ENCODE results near the gene KRTAP10-1.
"Not testable (repeated sequence)": the region's sequence is repeated elsewhere in the genome, so short reads cannot be mapped to it uniquely, and the experiment has no call there.

KRTAP10-1 gene

GRCh38 chr21:44539991-44540666, at the start of gene KRTAP10-1:
TSS of gene KRTAP10-1 (minus strand) at chr21:44540195. CDS start at chr21:44540150, 45 bp downstream.
- H3K36me3 ChIP-seq (ENCODE audit: control insufficient read depth in 2 of 2, insufficient read depth in 2 of 2, low read length in 2 of 2) = no peaks in the 10 kb centered on the region
- no peak within 1 kb of the TSS for H3K4me3 ChIP-seq (ENCODE audit: low read length in 2 of 2)
- no peak within 1 kb of the TSS for H3K9ac ChIP-seq (ENCODE audit: low read length in 2 of 2)
- H3K27me3 ChIP-seq (ENCODE audit: control insufficient read depth in 1 of 2, insufficient read depth in 2 of 2, low read length in 2 of 2) = peaks cover 0 to 2% of the 10 kb centered on the region in 2 donors
- H3K4me1 ChIP-seq (ENCODE audit: control insufficient read depth, insufficient read depth, low read length) = no peaks in the 10 kb centered on the region
- H3K9me3 ChIP-seq (ENCODE audit: control insufficient read depth in 2 of 2, low read length in 2 of 2) = peaks cover 0 to 9% of the 10 kb centered on the region in 2 donors
- H3K27ac ChIP-seq (ENCODE audit: low read length) = no peak within 1 kb of the TSS

- Histone ChIP-seq H3K4me1 (ENCODE audit: control insufficient read depth, insufficient read depth, low read length) (no peaks in the 10 kb centered on the region), H3K4me3 (ENCODE audit: low read length in 2 of 2) (no peak overlapping the region), H3K9ac (ENCODE audit: low read length in 2 of 2) (no peak overlapping the region), H3K9me3 (ENCODE audit: control insufficient read depth in 2 of 2, low read length in 2 of 2) (peaks cover 0 to 3% of the 10 kb centered on the region in 2 donors), H3K36me3 (ENCODE audit: control insufficient read depth in 2 of 2, insufficient read depth in 2 of 2, low read length in 2 of 2) (no peaks in the 10 kb centered on the region), H3K27me3 (ENCODE audit: control insufficient read depth in 1 of 2, insufficient read depth in 2 of 2, low read length in 2 of 2) (peaks cover 16 to 19% of the 10 kb centered on the region in 2 donors), H3K27ac (ENCODE audit: low read length) (no peak overlapping the region)
These were observed 49.1 kb upstream of the KRTAP10-1 start for GRCh38 chr21:44589094-44589493.

- Histone ChIP-seq H3K4me3 (ENCODE audit: low read length in 2 of 2) (no peak overlapping the region), H3K9ac (ENCODE audit: low read length in 2 of 2) (no peak overlapping the region), H3K36me3 (ENCODE audit: control insufficient read depth in 2 of 2, insufficient read depth in 2 of 2, low read length in 2 of 2) (no peaks in the 10 kb centered on the region), H3K4me1 (ENCODE audit: control insufficient read depth, insufficient read depth, low read length) (no peaks in the 10 kb centered on the region), H3K9me3 (ENCODE audit: control insufficient read depth in 2 of 2, low read length in 2 of 2) (peaks cover 0 to 3% of the 10 kb centered on the region in 2 donors), H3K27ac (ENCODE audit: low read length) (no peak overlapping the region), H3K27me3 (ENCODE audit: control insufficient read depth in 1 of 2, insufficient read depth in 2 of 2, low read length in 2 of 2) (peaks cover 14 to 20% of the 10 kb centered on the region in 2 donors)
These were observed 45.9 kb upstream of the KRTAP10-1 start for GRCh38 chr21:44585892-44586291.

- no peak overlapping the region for H3K27ac ChIP-seq (ENCODE audit: low read length)
- H3K36me3 ChIP-seq (ENCODE audit: control insufficient read depth in 2 of 2, insufficient read depth in 2 of 2, low read length in 2 of 2) = no peaks in the 10 kb centered on the region
- H3K4me1 ChIP-seq (ENCODE audit: control insufficient read depth, insufficient read depth, low read length) = no peaks in the 10 kb centered on the region
- no peak overlapping the region for H3K4me3 ChIP-seq (ENCODE audit: low read length in 2 of 2)
- peaks cover 8 to 14% of the 10 kb centered on the region in 2 donors for H3K27me3 ChIP-seq (ENCODE audit: control insufficient read depth in 1 of 2, insufficient read depth in 2 of 2, low read length in 2 of 2)
- no peak overlapping the region for H3K9ac ChIP-seq (ENCODE audit: low read length in 2 of 2)
- H3K9me3 ChIP-seq (ENCODE audit: control insufficient read depth in 2 of 2, low read length in 2 of 2) = peaks cover 0 to 3% of the 10 kb centered on the region in 2 donors
These were observed 43.8 kb upstream of the KRTAP10-1 start for GRCh38 chr21:44583800-44584147.

GRCh38 chr21:44583089-44583799, 43.2 kb upstream of the KRTAP10-1 start:
- Histone ChIP-seq H3K27me3 (ENCODE audit: control insufficient read depth in 1 of 2, insufficient read depth in 2 of 2, low read length in 2 of 2) (peaks cover 8 to 14% of the 10 kb centered on the region in 2 donors), H3K4me1 (ENCODE audit: control insufficient read depth, insufficient read depth, low read length) (no peaks in the 10 kb centered on the region), H3K27ac (ENCODE audit: low read length) (no peak overlapping the region), H3K9me3 (ENCODE audit: control insufficient read depth in 2 of 2, low read length in 2 of 2) (peaks cover 3% of the 10 kb centered on the region in 2 donors), H3K9ac (ENCODE audit: low read length in 2 of 2) (no peak overlapping the region), H3K36me3 (ENCODE audit: control insufficient read depth in 2 of 2, insufficient read depth in 2 of 2, low read length in 2 of 2) (no peaks in the 10 kb centered on the region), H3K4me3 (ENCODE audit: low read length in 2 of 2) (no peak overlapping the region)

- Histone ChIP-seq H3K4me3 (ENCODE audit: low read length in 2 of 2) (no peak overlapping the region), H3K9ac (ENCODE audit: low read length in 2 of 2) (no peak overlapping the region), H3K27ac (ENCODE audit: low read length) (no peak overlapping the region), H3K27me3 (ENCODE audit: control insufficient read depth in 1 of 2, insufficient read depth in 2 of 2, low read length in 2 of 2) (peaks cover 8 to 14% of the 10 kb centered on the region in 2 donors), H3K4me1 (ENCODE audit: control insufficient read depth, insufficient read depth, low read length) (no peaks in the 10 kb centered on the region), H3K9me3 (ENCODE audit: control insufficient read depth in 2 of 2, low read length in 2 of 2) (peaks cover 3 to 10% of the 10 kb centered on the region in 2 donors), H3K36me3 (ENCODE audit: control insufficient read depth in 2 of 2, insufficient read depth in 2 of 2, low read length in 2 of 2) (no peaks in the 10 kb centered on the region)
These were observed 42.1 kb upstream of the KRTAP10-1 start for GRCh38 chr21:44582055-44582454.

- Histone ChIP-seq H3K9ac (ENCODE audit: low read length in 2 of 2) (no peak overlapping the region), H3K4me1 (ENCODE audit: control insufficient read depth, insufficient read depth, low read length) (no peaks in the 10 kb centered on the region), H3K4me3 (ENCODE audit: low read length in 2 of 2) (no peak overlapping the region), H3K27ac (ENCODE audit: low read length) (no peak overlapping the region), H3K36me3 (ENCODE audit: control insufficient read depth in 2 of 2, insufficient read depth in 2 of 2, low read length in 2 of 2) (no peaks in the 10 kb centered on the region), H3K27me3 (ENCODE audit: control insufficient read depth in 1 of 2, insufficient read depth in 2 of 2, low read length in 2 of 2) (peaks cover 8 to 10% of the 10 kb centered on the region in 2 donors), H3K9me3 (ENCODE audit: control insufficient read depth in 2 of 2, low read length in 2 of 2) (peaks cover 5 to 16% of the 10 kb centered on the region in 2 donors)
These were observed 41.2 kb upstream of the KRTAP10-1 start for GRCh38 chr21:44581158-44581557.

GRCh38 chr21:44580231-44580821, 40.3 kb upstream of the KRTAP10-1 start, which contains the start of gene KRTAP10-5:
TSS of gene KRTAP10-5 (minus strand) at chr21:44580604. CDS start at chr21:44580578, 26 bp downstream.
- not testable (repeated sequence) for H3K4me3 ChIP-seq (ENCODE audit: low read length in 2 of 2); H3K27me3 ChIP-seq (ENCODE audit: control insufficient read depth in 1 of 2, insufficient read depth in 2 of 2, low read length in 2 of 2); H3K4me1 ChIP-seq (ENCODE audit: control insufficient read depth, insufficient read depth, low read length); H3K27ac ChIP-seq (ENCODE audit: low read length); H3K36me3 ChIP-seq (ENCODE audit: control insufficient read depth in 2 of 2, insufficient read depth in 2 of 2, low read length in 2 of 2); H3K9ac ChIP-seq (ENCODE audit: low read length in 2 of 2)
- peaks cover 3 to 23% of the 10 kb centered on the region in 2 donors for H3K9me3 ChIP-seq (ENCODE audit: control insufficient read depth in 2 of 2, low read length in 2 of 2)

GRCh38 chr21:44579833-44580144, 39.8 kb upstream of the KRTAP10-1 start:
- Histone ChIP-seq H3K4me3 (ENCODE audit: low read length in 2 of 2) (no peak overlapping the region), H3K27ac (ENCODE audit: low read length) (no peak overlapping the region), H3K27me3 (ENCODE audit: control insufficient read depth in 1 of 2, insufficient read depth in 2 of 2, low read length in 2 of 2) (peaks cover 4 to 6% of the 10 kb centered on the region in 2 donors), H3K9ac (ENCODE audit: low read length in 2 of 2) (no peak overlapping the region), H3K36me3 (ENCODE audit: control insufficient read depth in 2 of 2, insufficient read depth in 2 of 2, low read length in 2 of 2) (no peaks in the 10 kb centered on the region), H3K9me3 (ENCODE audit: control insufficient read depth in 2 of 2, low read length in 2 of 2) (peaks cover 2 to 24% of the 10 kb centered on the region in 2 donors), H3K4me1 (ENCODE audit: control insufficient read depth, insufficient read depth, low read length) (no peaks in the 10 kb centered on the region)

GRCh38 chr21:44579056-44579832, 39.2 kb upstream of the KRTAP10-1 start:
- Histone ChIP-seq H3K4me3 (ENCODE audit: low read length in 2 of 2) (no peak overlapping the region), H3K9me3 (ENCODE audit: control insufficient read depth in 2 of 2, low read length in 2 of 2) (peaks cover 2 to 24% of the 10 kb centered on the region in 2 donors), H3K9ac (ENCODE audit: low read length in 2 of 2) (no peak overlapping the region), H3K36me3 (ENCODE audit: control insufficient read depth in 2 of 2, insufficient read depth in 2 of 2, low read length in 2 of 2) (no peaks in the 10 kb centered on the region), H3K27ac (ENCODE audit: low read length) (no peak overlapping the region), H3K27me3 (ENCODE audit: control insufficient read depth in 1 of 2, insufficient read depth in 2 of 2, low read length in 2 of 2) (peaks cover 4 to 7% of the 10 kb centered on the region in 2 donors), H3K4me1 (ENCODE audit: control insufficient read depth, insufficient read depth, low read length) (no peaks in the 10 kb centered on the region)

Data from stomach smooth muscle (tissue), 2 donors.